IMR-90 (cell line): ENCODE results near the gene HMCES. TPM values are rescaled to one million over a fixed set of nuclear protein-coding genes. Genes with fewer than 3 reads are reported as not detected.

Experiments
- ATAC-seq: fragments of 200-7000 bp; cut with Tn5 transposase; 2 replicates; pipeline ENCODE4 v1.9.1; 2020; ENCODE audit warnings: low read depth, mild to moderate bottlenecking, moderate library complexity
- BruUV-seq: library from RNA; stranded (reverse); fragments of 400-500 nt; replicated peaks from 2 replicates; lab custom pipeline; 2021; lab: Mats Ljungman, UMichigan
- CTCF ChIA-PET: fragments of 300-600 bp; formaldehyde crosslinking; extraction: SDS; loops from one replicate; lab custom pipeline; 2021; ENCODE audit warnings: antibody characterized with exemption; lab: Yijun Ruan, JAX
- POLR2A ChIA-PET: fragments of 300-600 bp; sonication (Branson Sonifier 250); formaldehyde crosslinking; loops from one replicate; lab custom pipeline; 2022; ENCODE audit warnings: antibody characterized with exemption; ENCODE audit not compliant: unreplicated experiment; lab: Charles Lee
- DNase-seq: peaks from one replicate; pipeline ENCODE4 v3.0.0; 2013
- H2AFZ ChIP-seq: replicated peaks from 2 replicates; pipeline ENCODE3; 2013; ENCODE audit warnings: low read length, mild to moderate bottlenecking; ENCODE audit not compliant: poor library complexity
- H2AK5ac ChIP-seq: 2 replicates; pipeline ENCODE4 v1.6.1; 2013; ENCODE audit warnings: low read depth, low read length, inconsistent platforms
- H2AK9ac ChIP-seq: replicated peaks from 2 replicates; pipeline ENCODE3; 2013; ENCODE audit warnings: mild to moderate bottlenecking, low read depth, low read length, moderate library complexity; ENCODE audit not compliant: poor library complexity
- H2BK120ac ChIP-seq: 2 replicates; pipeline ENCODE4 v1.6.1; 2013; ENCODE audit warnings: low read depth, low read length, inconsistent platforms
- H2BK15ac ChIP-seq: 3 replicates; pipeline ENCODE4 v1.6.1; 2013; ENCODE audit warnings: low read depth, low read length, inconsistent platforms
- H2BK20ac ChIP-seq: 2 replicates; pipeline ENCODE4 v1.6.1; 2013; ENCODE audit warnings: low read depth, mild to moderate bottlenecking, inconsistent platforms, low read length, moderate library complexity
- H2BK5ac ChIP-seq: 2 replicates; pipeline ENCODE4 v1.6.1; 2013; ENCODE audit warnings: mild to moderate bottlenecking, low read depth, low read length, inconsistent platforms; ENCODE audit not compliant: poor library complexity, severe bottlenecking
- H3K14ac ChIP-seq: replicated peaks from 2 replicates; pipeline ENCODE4 v1.6.1; 2013; ENCODE audit warnings: low read depth, low read length, inconsistent platforms
- H3K18ac ChIP-seq: 2 replicates; pipeline ENCODE4 v1.6.1; 2013; ENCODE audit warnings: low read depth, low read length, control low read depth
- H3K23ac ChIP-seq: 2 replicates; pipeline ENCODE4 v1.6.1; 2013; ENCODE audit warnings: low read depth, low read length, inconsistent platforms
- H3K27ac ChIP-seq: 2 replicates; pipeline ENCODE4 v1.5.1; 2013; ENCODE audit warnings: mild to moderate bottlenecking, control low read depth, low read length; ENCODE audit not compliant: insufficient read depth
- H3K27me3 ChIP-seq: 2 replicates; pipeline ENCODE4 v1.6.1; 2013; ENCODE audit warnings: low read length; ENCODE audit not compliant: control insufficient read depth, insufficient read depth
- H3K36me3 ChIP-seq: 2 replicates; pipeline ENCODE4 v1.6.1; 2013; ENCODE audit warnings: low read length, mixed read lengths; ENCODE audit not compliant: control insufficient read depth, insufficient read depth
- H3K4ac ChIP-seq: 2 replicates; pipeline ENCODE4 v1.6.1; 2013; ENCODE audit warnings: low read depth, low read length, inconsistent platforms
- H3K4me1 ChIP-seq: 2 replicates; pipeline ENCODE4 v1.6.1; 2013; ENCODE audit warnings: low read length, mixed read lengths; ENCODE audit not compliant: control insufficient read depth, insufficient read depth
- H3K4me2 ChIP-seq: 2 replicates; pipeline ENCODE4 v1.6.1; 2013; ENCODE audit warnings: low read depth, mild to moderate bottlenecking, control low read depth, low read length, moderate library complexity
- H3K4me3 ChIP-seq: 2 replicates; pipeline ENCODE4 v1.5.1; 2013; ENCODE audit warnings: low read depth, mild to moderate bottlenecking, control low read depth, low read length, moderate library complexity; ENCODE audit not compliant: insufficient read depth
- H3K56ac ChIP-seq: 2 replicates; pipeline ENCODE4 v1.6.1; 2013; ENCODE audit warnings: low read length, inconsistent platforms; ENCODE audit not compliant: insufficient read depth; ENCODE audit errors: extremely low read depth
- H3K79me1 ChIP-seq, 2 experiments: 2 replicates each; pipeline ENCODE4 v1.6.1; 2013; ENCODE audit warnings: low read length in 2 of 2, inconsistent platforms in 1 of 2, low read depth in 1 of 2
- H3K9ac ChIP-seq: 2 replicates; pipeline ENCODE4 v1.6.1; 2013; ENCODE audit warnings: low read depth, low read length, control low read depth
- H3K9me1 ChIP-seq: 2 replicates; pipeline ENCODE4 v1.6.1; 2013; ENCODE audit warnings: low read length, inconsistent platforms; ENCODE audit not compliant: insufficient read depth
- H3K9me3 ChIP-seq: 2 replicates; pipeline ENCODE4 v1.6.1; 2013; ENCODE audit warnings: low read length; ENCODE audit not compliant: control insufficient read depth, insufficient read depth
- H4K20me1 ChIP-seq: 2 replicates; pipeline ENCODE4 v1.6.1; 2013; ENCODE audit warnings: low read length, inconsistent platforms; ENCODE audit not compliant: insufficient read depth
- H4K5ac ChIP-seq: 2 replicates; pipeline ENCODE4 v1.6.1; 2013; ENCODE audit warnings: mild to moderate bottlenecking, low read depth, low read length, control low read depth
- H4K8ac ChIP-seq, 2 experiments: 2 replicates each; pipeline ENCODE4 v1.6.1; 2013; ENCODE audit warnings: low read depth in 2 of 2, low read length in 2 of 2, control low read depth in 1 of 2, inconsistent platforms in 1 of 2
- H4K91ac ChIP-seq: 2 replicates; pipeline ENCODE4 v1.6.1; 2013; ENCODE audit warnings: low read depth, low read length, inconsistent platforms; ENCODE audit not compliant: insufficient read depth
- BHLHE40 ChIP-seq: fragments of 150-350 bp; IDR thresholded peaks from 2 replicates; pipeline ENCODE4 v1.6.1; 2016; ENCODE audit warnings: mild to moderate bottlenecking, low read depth, low read length
- CEBPB ChIP-seq: IDR thresholded peaks from 2 replicates; pipeline ENCODE4 v1.6.1; 2012; ENCODE audit warnings: low read depth, low read length, improper control_type of control experiment
- MAFK ChIP-seq: IDR thresholded peaks from 2 replicates; pipeline ENCODE4 v1.6.1; 2012; ENCODE audit warnings: low read depth, low read length, improper control_type of control experiment
- MXI1 ChIP-seq: IDR thresholded peaks from 2 replicates; pipeline ENCODE4 v1.6.1; 2012; ENCODE audit warnings: low read depth, mild to moderate bottlenecking, low read length, moderate library complexity, borderline replicate concordance
- WGBS, 2 experiments: methylation state at CpG; one replicate each; pipeline versions ENCODE4 v1.1.5 to v1.1.7; 2013; ENCODE audit warnings: missing lambda C conversion rate in 2 of 2; ENCODE audit not compliant: insufficient read length in 1 of 2; ENCODE audit errors: extremely low coverage in 2 of 2; 5-methylcytosine and 5-hydroxymethylcytosine counted together
- dilution Hi-C: fragments of 300-500 bp; cut with HindIII; formaldehyde crosslinking; loops from one replicate; pipeline ENCODE4 v1.14.3; 2018; ENCODE audit warnings: low sequenced_read_pairs; ENCODE audit not compliant: unreplicated experiment
- in situ Hi-C: fragments of 300-500 bp; cut with MboI; formaldehyde crosslinking; loops from 3 replicates; pipeline ENCODE4 v1.14.3; 2019; ENCODE audit warnings: low sequenced_read_pairs, inconsistent platforms, mixed read lengths
- intact Hi-C: fragments of 100-400 bp; cut with micrococcal nuclease; formaldehyde crosslinking; loops from 2 replicates; pipeline ENCODE4 v1.10.0; 2022
- microRNA-seq, 2 experiments: library from miRNA; stranded (forward) in 1 of 2; unstranded in 1 of 2; fragments of 10-50 nt in 1 of 2; fragments of <30 nt in 1 of 2; gene quantifications in 1 of 2; microRNA quantifications in 1 of 2; one replicate each; pipeline versions ENCODE3 to v1.1.0; 2013 to 2020; ENCODE audit not compliant: insufficient read depth in 1 of 2, insufficient read length in 1 of 2, unreplicated experiment in 1 of 2
- polyA plus RNA-seq, 3 experiments: library from polyadenylated mRNA; depleted of rRNA; stranded (reverse); fragments of >200 nt; gene quantifications; 2 replicates each; pipeline ENCODE4 v1.2.3, GENCODE V29; 2012; ENCODE audit warnings: low replicate concordance in 1 of 3
- small RNA-seq, 5 experiments: library from RNA; depleted of rRNA; stranded (forward); fragments of <200 nt; gene quantifications; one replicate each; pipeline ENCODE3, GENCODE V24; 2012
- total RNA-seq: library from RNA; depleted of rRNA; stranded (reverse); fragments of >200 nt; gene quantifications from 2 replicates; pipeline ENCODE4 v1.2.3, GENCODE V29; 2012; rRNA removed
- TF ChIP-seq, protein P1 (sequence below): fragments of 150-350 bp; IDR thresholded peaks from 2 replicates; pipeline ENCODE4 v1.6.1; 2017; ENCODE audit warnings: mild to moderate bottlenecking, antibody characterized with exemption, low read length, low read depth

The HMCES gene
- total and polyA plus RNA-seq, 2 of the 4 experiments (the other 2 are of a cell fraction) = 26.0 to 30.5 TPM

DNA sequence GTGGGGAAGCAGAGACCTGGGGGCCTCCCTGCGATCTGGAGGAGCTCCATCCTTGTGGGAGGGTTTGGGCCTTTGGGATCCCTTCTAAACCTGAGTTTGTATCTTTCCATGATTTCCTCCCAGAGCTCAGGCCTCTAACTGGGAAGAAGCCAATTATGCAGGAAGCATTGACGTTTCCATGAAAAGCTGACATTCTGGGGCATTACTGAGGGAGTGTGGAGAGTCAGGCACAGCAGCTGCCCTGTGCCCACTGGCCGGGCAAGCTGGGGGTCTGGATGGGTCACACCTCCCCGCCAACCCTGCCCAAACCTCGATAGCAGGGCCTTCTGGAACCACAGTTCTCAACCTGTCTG lies 74.9 kb downstream of the HMCES start:
- Histone ChIP-seq H3K27ac (no peak overlapping the region), H4K91ac (no peak overlapping the region), H2BK5ac (no peak overlapping the region), H2AFZ (no peak overlapping the region), H3K4me2 (no peak overlapping the region), H3K4me3 (no peak overlapping the region), H4K20me1 (no peaks in the 10 kb centered on the region), H3K36me3 (no peaks in the 10 kb centered on the region), H2BK15ac (no peak overlapping the region), H3K4me1 (no peaks in the 10 kb centered on the region), H3K14ac (no peak overlapping the region), H3K27me3 (peaks cover 12% of the 10 kb centered on the region), H3K9me1 (no peaks in the 10 kb centered on the region), H4K5ac (no peak overlapping the region), H2AK5ac (no peak overlapping the region), H3K23ac (no peak overlapping the region), H2BK20ac (no peak overlapping the region), H3K4ac (no peak overlapping the region), H3K9ac (no peak overlapping the region), H3K18ac (no peak overlapping the region), H2BK120ac (no peak overlapping the region), H2AK9ac (no peak overlapping the region), H4K8ac (no peak overlapping the region), H3K9me3 (no peaks in the 10 kb centered on the region), H3K56ac (no peak overlapping the region), H3K79me1 (no peaks in the 10 kb centered on the region)
- WGBS, 2 experiments = 36% methylated on average over 2 of the region's 5 CpGs; no CpG with 5 or more reads in 1 of the 2 experiments
- dilution Hi-C loops (no loop called here), intact Hi-C loops (no loop called here), in situ Hi-C loops (no loop called here)
- no TSS peak for BruUV-seq
- ChIA-PET POLR2A (no interaction called here), CTCF (interaction anchor here (0.6 kb wide), 1 partner anchor 1181 kb away, joined by 4 read pairs; no protein-coding TSS in a partner anchor)
- TF ChIP-seq MXI1 (no peak), BHLHE40 (no peak), MAFK (no peak), CEBPB (no peak)
- TF ChIP-seq, protein P1, sequence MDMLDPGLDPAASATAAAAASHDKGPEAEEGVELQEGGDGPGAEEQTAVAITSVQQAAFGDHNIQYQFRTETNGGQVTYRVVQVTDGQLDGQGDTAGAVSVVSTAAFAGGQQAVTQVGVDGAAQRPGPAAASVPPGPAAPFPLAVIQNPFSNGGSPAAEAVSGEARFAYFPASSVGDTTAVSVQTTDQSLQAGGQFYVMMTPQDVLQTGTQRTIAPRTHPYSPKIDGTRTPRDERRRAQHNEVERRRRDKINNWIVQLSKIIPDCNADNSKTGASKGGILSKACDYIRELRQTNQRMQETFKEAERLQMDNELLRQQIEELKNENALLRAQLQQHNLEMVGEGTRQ = no peak
- no peak for DNase-seq
- ATAC-seq = no peak

Small RNA genes lying within 50 kb of the gene (microRNA-seq; reads per million reads assigned to microRNA genes)
- gene MIR6826 = 0 to 1.1 reads per million in 2 experiments

Small RNA genes lying within 50 kb of the gene (small RNA-seq; reads per million reads assigned to genes)
- 0 to 0.93 (median 0) reads per million in 5 experiments for gene MIR6826

Other genes with a start within 250 kb of the HMCES start
- gene GP9, start 218.1 kb upstream of the HMCES start, total RNA-seq = not detected in 2 replicates
- not detected in 2 replicates for gene GP9, start 218.1 kb upstream of the HMCES start, polyA plus RNA-seq (2012; rRNA removed)
- gene RAB43, start 157.1 kb upstream of the HMCES start, total RNA-seq = 9.2 and 9.9 TPM in 2 replicates
- 14.0 and 15.7 TPM in 2 replicates for gene RAB43, start 157.1 kb upstream of the HMCES start, polyA plus RNA-seq (2012; rRNA removed)
- 28.5 and 39.7 TPM in 2 replicates for gene ISY1, start 117.8 kb upstream of the HMCES start, total RNA-seq
- gene ISY1, start 117.8 kb upstream of the HMCES start, polyA plus RNA-seq (2012; rRNA removed) = 29.6 and 31.5 TPM in 2 replicates
- 223 and 266 TPM in 2 replicates for gene CNBP, start 95.0 kb upstream of the HMCES start, total RNA-seq
- gene CNBP, start 95.0 kb upstream of the HMCES start, polyA plus RNA-seq (2012; rRNA removed) = 186 and 217 TPM in 2 replicates
- 440 and 446 TPM in 2 replicates for gene COPG1, start 29.3 kb upstream of the HMCES start, total RNA-seq
- 179 and 203 TPM in 2 replicates for gene COPG1, start 29.3 kb upstream of the HMCES start, polyA plus RNA-seq (2012; rRNA removed)
- under 0.01 TPM in 2 replicates for gene EFCAB12, start 149.8 kb downstream of the HMCES start, total RNA-seq
- gene EFCAB12, start 149.8 kb downstream of the HMCES start, polyA plus RNA-seq (2012; rRNA removed) = 0.09 and 0.17 TPM in 2 replicates
- 13.8 and 22.2 TPM in 2 replicates for gene MBD4, start 161.1 kb downstream of the HMCES start, total RNA-seq
- 14.9 and 15.0 TPM in 2 replicates for gene MBD4, start 161.1 kb downstream of the HMCES start, polyA plus RNA-seq (2012; rRNA removed)
- 27.2 and 28.0 TPM in 2 replicates for gene IFT122, start 161.4 kb downstream of the HMCES start, total RNA-seq
- gene IFT122, start 161.4 kb downstream of the HMCES start, polyA plus RNA-seq (2012; rRNA removed) = 16.8 and 17.1 TPM in 2 replicates
- not detected in 2 replicates for gene RHO, start 249.8 kb downstream of the HMCES start, total RNA-seq
- not detected in 2 replicates for gene RHO, start 249.8 kb downstream of the HMCES start, polyA plus RNA-seq (2012; rRNA removed)